H9 (cell line): Measurements from ENCODE around the gene PPFIBP2. TPM values are rescaled to one million over a fixed set of nuclear protein-coding genes. Genes with fewer than 3 reads are reported as not detected.

Source experiments
- DNase-seq: peaks from one replicate; pipeline ENCODE4 v3.0.0-alpha.2; 2017
- H2AFZ ChIP-seq: one replicate; pipeline ENCODE4 v1.6.1; 2013; ENCODE audit warnings: mild to moderate bottlenecking, low read length, control low read depth, moderate library complexity
- H2AK5ac ChIP-seq: 2 replicates; pipeline ENCODE4 v1.6.1; 2013; ENCODE audit warnings: low read length, control low read depth, mixed read lengths; ENCODE audit not compliant: insufficient read length
- H2BK120ac ChIP-seq: one replicate; pipeline ENCODE4 v1.6.1; 2013; ENCODE audit warnings: low read depth, mild to moderate bottlenecking, low read length, control low read depth, inconsistent platforms; ENCODE audit not compliant: poor library complexity, severe bottlenecking
- H2BK12ac ChIP-seq: 2 replicates; pipeline ENCODE4 v1.6.1; 2013; ENCODE audit warnings: low read length, control low read depth, mixed read lengths, low read depth; ENCODE audit not compliant: insufficient read length
- H2BK15ac ChIP-seq: 2 replicates; pipeline ENCODE4 v1.6.1; 2013; ENCODE audit warnings: low read depth, low read length, control low read depth
- H2BK20ac ChIP-seq: one replicate; pipeline ENCODE4 v1.6.1; 2013; ENCODE audit warnings: low read depth, mild to moderate bottlenecking, low read length, control low read depth, inconsistent platforms; ENCODE audit not compliant: poor library complexity, severe bottlenecking
- H2BK5ac ChIP-seq: 2 replicates; pipeline ENCODE4 v1.6.1; 2013; ENCODE audit warnings: low read length, control low read depth, mixed read lengths; ENCODE audit not compliant: insufficient read length
- H3K14ac ChIP-seq: 2 replicates; pipeline ENCODE4 v1.6.1; 2013; ENCODE audit warnings: low read length, control low read depth; ENCODE audit not compliant: insufficient read depth
- H3K18ac ChIP-seq: 2 replicates; pipeline ENCODE4 v1.6.1; 2013; ENCODE audit warnings: low read depth, mild to moderate bottlenecking, mixed read lengths, low read length, control low read depth; ENCODE audit not compliant: insufficient read length
- H3K23ac ChIP-seq: 2 replicates; pipeline ENCODE4 v1.6.1; 2013; ENCODE audit warnings: low read length, control low read depth, mixed read lengths, low read depth; ENCODE audit not compliant: insufficient read length
- H3K23me2 ChIP-seq: 2 replicates; pipeline ENCODE4 v1.6.1; 2013; ENCODE audit warnings: low read depth, mild to moderate bottlenecking, mixed read lengths, low read length, control low read depth; ENCODE audit not compliant: insufficient read length, poor library complexity, severe bottlenecking
- H3K27ac ChIP-seq: 2 replicates; pipeline ENCODE4 v1.5.1; 2013; ENCODE audit warnings: low read length, control low read depth, mixed read lengths, low read depth; ENCODE audit not compliant: insufficient read length
- H3K27me3 ChIP-seq: 2 replicates; pipeline ENCODE4 v1.6.1; 2013; ENCODE audit warnings: low read length, control low read depth, inconsistent platforms; ENCODE audit not compliant: insufficient read depth
- H3K4ac ChIP-seq: 2 replicates; pipeline ENCODE4 v1.6.1; 2013; ENCODE audit warnings: low read depth, mild to moderate bottlenecking, control low read depth, inconsistent platforms, low read length, moderate library complexity
- H3K4me1 ChIP-seq: 2 replicates; pipeline ENCODE4 v1.6.1; 2013; ENCODE audit warnings: low read length, control low read depth, inconsistent platforms; ENCODE audit not compliant: insufficient read depth
- H3K4me2 ChIP-seq: 2 replicates; pipeline ENCODE4 v1.6.1; 2013; ENCODE audit warnings: low read length, control low read depth, mixed read lengths; ENCODE audit not compliant: insufficient read length, insufficient read depth
- H3K56ac ChIP-seq: 2 replicates; pipeline ENCODE4 v1.6.1; 2013; ENCODE audit warnings: low read depth, mild to moderate bottlenecking, mixed read lengths, low read length, control low read depth; ENCODE audit not compliant: insufficient read length
- H3K79me1 ChIP-seq: 2 replicates; pipeline ENCODE4 v1.6.1; 2013; ENCODE audit warnings: low read depth, mild to moderate bottlenecking, moderate library complexity, low read length, control low read depth, inconsistent platforms; ENCODE audit not compliant: insufficient read depth, poor library complexity, severe bottlenecking
- H3K79me2 ChIP-seq: 2 replicates; pipeline ENCODE4 v1.6.1; 2013; ENCODE audit warnings: low read length, control low read depth, inconsistent platforms; ENCODE audit not compliant: insufficient read depth
- H3K9ac ChIP-seq: 2 replicates; pipeline ENCODE4 v1.6.1; 2013; ENCODE audit warnings: low read length, control low read depth, mixed read lengths; ENCODE audit not compliant: insufficient read length; ENCODE audit errors: extremely low read depth
- H3K9me3 ChIP-seq: one replicate; pipeline ENCODE4 v1.6.1; 2013; ENCODE audit warnings: low read depth, low read length, inconsistent platforms; ENCODE audit not compliant: control insufficient read depth
- H3T11ph ChIP-seq: one replicate; pipeline ENCODE4 v1.6.1; 2013; ENCODE audit warnings: mild to moderate bottlenecking, low read length, control low read depth, inconsistent platforms
- H4K20me1 ChIP-seq: one replicate; pipeline ENCODE4 v1.6.1; 2013; ENCODE audit not compliant: control insufficient read depth, insufficient read length, insufficient read depth
- H4K5ac ChIP-seq: 2 replicates; pipeline ENCODE4 v1.6.1; 2013; ENCODE audit warnings: low read depth, mild to moderate bottlenecking, mixed read lengths, low read length, control low read depth; ENCODE audit not compliant: insufficient read length
- H4K8ac ChIP-seq: replicated peaks from 2 replicates; pipeline ENCODE4 v1.6.1; 2013; ENCODE audit warnings: low read length, control low read depth, mixed read lengths, low read depth; ENCODE audit not compliant: insufficient read length
- H4K91ac ChIP-seq: 2 replicates; pipeline ENCODE4 v1.6.1; 2013; ENCODE audit warnings: low read depth, mild to moderate bottlenecking, moderate library complexity, mixed read lengths, low read length, control low read depth; ENCODE audit not compliant: insufficient read length
- H3K27ac Mint-ChIP-seq, 3 experiments: 2 replicates in 2 of 3; 3 replicates in 1 of 3; pipeline ENCODE4 v1.8.0; 2020 to 2021; ENCODE audit warnings: mixed read lengths in 3 of 3, mild to moderate bottlenecking in 1 of 3, moderate library complexity in 1 of 3
- H3K27me3 Mint-ChIP-seq: 2 replicates; pipeline ENCODE4 v1.8.0; 2021; ENCODE audit warnings: low read depth, mild to moderate bottlenecking, moderate library complexity, mixed read lengths
- H3K36me3 Mint-ChIP-seq, 3 experiments: 2 replicates in 2 of 3; 3 replicates in 1 of 3; pipeline ENCODE4 v1.8.0; 2020 to 2021; ENCODE audit warnings: low read depth in 3 of 3, mixed read lengths in 3 of 3; ENCODE audit not compliant: insufficient read depth in 1 of 3
- H3K4me1 Mint-ChIP-seq, 2 experiments: 2 replicates each; pipeline ENCODE4 v1.8.0; 2020; ENCODE audit warnings: mixed read lengths in 2 of 2
- H3K4me3 Mint-ChIP-seq, 2 experiments: 2 replicates in 1 of 2; 3 replicates in 1 of 2; pipeline ENCODE4 v1.8.0; 2020 to 2021; ENCODE audit warnings: mild to moderate bottlenecking in 2 of 2, mixed read lengths in 2 of 2, moderate library complexity in 1 of 2
- H3K9me3 Mint-ChIP-seq, 2 experiments: 2 replicates in 1 of 2; 3 replicates in 1 of 2; pipeline ENCODE4 v1.8.0; 2020; ENCODE audit warnings: mild to moderate bottlenecking in 2 of 2, mixed read lengths in 2 of 2, moderate library complexity in 1 of 2
- WGBS: extraction: QIAGEN DNeasy Blood & Tissue Kit; methylation state at CpG from one replicate; pipeline ENCODE4 v1.1.7; 2013; ENCODE audit warnings: missing lambda C conversion rate, low lambda C conversion rate, mixed read lengths; ENCODE audit not compliant: insufficient read length; ENCODE audit errors: extremely low coverage; 5-methylcytosine and 5-hydroxymethylcytosine counted together
- total RNA-seq: library from RNA; stranded (reverse); gene quantifications from 2 replicates; pipeline ENCODE4 v1.2.1, GENCODE V29; 2021
- TF ChIP-seq, protein P1 (sequence below): fragments of 200-600 bp; sonication (generic); conservative IDR thresholded peaks from 3 replicates; pipeline ENCODE4 v1.8.0; 2021; ENCODE audit warnings: antibody characterized with exemption, mild to moderate bottlenecking

The PPFIBP2 gene
- total RNA-seq, 1 experiment from 2014 or later: 8.3 TPM

DNA sequence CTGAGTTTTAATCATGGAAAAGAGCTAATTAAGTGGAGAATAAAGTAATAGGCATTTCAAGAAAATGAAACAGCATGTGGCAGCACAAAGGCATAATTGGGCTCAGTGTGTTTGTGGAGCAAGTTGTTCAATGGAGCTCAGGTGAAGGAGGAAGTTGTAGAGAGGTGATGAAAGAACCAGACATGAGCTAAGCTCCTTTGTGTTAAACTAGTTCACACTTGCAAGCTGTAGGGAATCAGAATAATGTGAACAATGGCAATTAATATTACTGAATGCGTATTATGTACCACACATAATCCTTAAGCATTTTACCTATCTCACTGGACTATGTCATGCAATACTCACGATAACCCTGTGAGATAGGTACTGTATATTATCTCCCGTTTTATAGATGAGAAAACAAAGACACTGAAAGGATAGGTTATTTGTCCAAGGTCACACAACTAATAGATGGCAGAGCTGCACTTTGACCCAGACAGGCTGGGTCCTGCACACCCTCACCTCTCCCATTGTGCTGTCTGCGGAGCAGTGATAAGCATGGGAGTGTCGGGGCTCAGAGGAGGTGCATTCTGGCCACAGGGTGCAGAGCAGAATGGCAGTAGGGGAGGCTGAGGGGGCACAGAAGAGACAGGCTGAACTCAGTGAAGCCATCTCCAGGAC, 19.6 kb upstream of the PPFIBP2 start:
- no peak overlapping the region for H2AFZ ChIP-seq
- no peak overlapping the region for H2BK15ac ChIP-seq
- H3K23ac ChIP-seq: no peak overlapping the region
- no peaks in the 10 kb centered on the region for H3K27me3 ChIP-seq
- H3K56ac ChIP-seq: no peak overlapping the region
- H2BK5ac ChIP-seq: no peak overlapping the region
- TF ChIP-seq, protein P1, sequence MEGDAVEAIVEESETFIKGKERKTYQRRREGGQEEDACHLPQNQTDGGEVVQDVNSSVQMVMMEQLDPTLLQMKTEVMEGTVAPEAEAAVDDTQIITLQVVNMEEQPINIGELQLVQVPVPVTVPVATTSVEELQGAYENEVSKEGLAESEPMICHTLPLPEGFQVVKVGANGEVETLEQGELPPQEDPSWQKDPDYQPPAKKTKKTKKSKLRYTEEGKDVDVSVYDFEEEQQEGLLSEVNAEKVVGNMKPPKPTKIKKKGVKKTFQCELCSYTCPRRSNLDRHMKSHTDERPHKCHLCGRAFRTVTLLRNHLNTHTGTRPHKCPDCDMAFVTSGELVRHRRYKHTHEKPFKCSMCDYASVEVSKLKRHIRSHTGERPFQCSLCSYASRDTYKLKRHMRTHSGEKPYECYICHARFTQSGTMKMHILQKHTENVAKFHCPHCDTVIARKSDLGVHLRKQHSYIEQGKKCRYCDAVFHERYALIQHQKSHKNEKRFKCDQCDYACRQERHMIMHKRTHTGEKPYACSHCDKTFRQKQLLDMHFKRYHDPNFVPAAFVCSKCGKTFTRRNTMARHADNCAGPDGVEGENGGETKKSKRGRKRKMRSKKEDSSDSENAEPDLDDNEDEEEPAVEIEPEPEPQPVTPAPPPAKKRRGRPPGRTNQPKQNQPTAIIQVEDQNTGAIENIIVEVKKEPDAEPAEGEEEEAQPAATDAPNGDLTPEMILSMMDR: no peak
- no peak overlapping the region for H3T11ph ChIP-seq
- peaks cover 3% of the 10 kb centered on the region; the same call in 1 of the 2 replicates for H3K4me1 ChIP-seq
- DNase-seq: no peak
- H2BK12ac ChIP-seq: no peak overlapping the region
- no CpG with 5 or more reads among the region's 5 CpGs for WGBS
- H3K14ac ChIP-seq: no peak overlapping the region
- no peak overlapping the region for H3K4me2 ChIP-seq
- no peak overlapping the region for H3K4ac ChIP-seq
- Mint-ChIP-seq H3K9me3 (no peaks in the 10 kb centered on the region), H3K4me3 (no peak overlapping the region), H3K4me1 (peaks cover 20 to 23% of the 10 kb centered on the region in 2 experiments), H3K27me3 (no peaks in the 10 kb centered on the region), H3K27ac (no peak overlapping the region; a peak in 1 of 7 replicates), H3K36me3 (no peaks in the 10 kb centered on the region)
- H2BK20ac ChIP-seq: no peak overlapping the region
- H3K18ac ChIP-seq: no peak overlapping the region
- no peaks in the 10 kb centered on the region for H3K79me2 ChIP-seq
- H3K9me3 ChIP-seq: no peaks in the 10 kb centered on the region
- H4K5ac ChIP-seq: no peak overlapping the region
- H2AK5ac ChIP-seq: no peak overlapping the region
- no peak overlapping the region for H2BK120ac ChIP-seq
- peaks cover 2% of the 10 kb centered on the region for H3K23me2 ChIP-seq
- no peaks in the 10 kb centered on the region for H3K79me1 ChIP-seq
- no peaks in the 10 kb centered on the region for H4K20me1 ChIP-seq
- H3K27ac ChIP-seq: no peak overlapping the region
- H3K9ac ChIP-seq: no peak overlapping the region
- no peak overlapping the region for H4K91ac ChIP-seq
- no peak overlapping the region for H4K8ac ChIP-seq
